GM10248 (cell line): Measurements from ENCODE around the gene AMBRA1.

Experiments
- CTCF ChIA-PET: fragments of 300-600 bp; sonication (Branson Sonifier 250); formaldehyde crosslinking; extraction: SDS; loops from one replicate; lab custom pipeline; 2021; ENCODE audit warnings: antibody characterized with exemption; lab: Yijun Ruan, JAX
- POLR2A ChIA-PET: fragments of 350-650 bp; sonication (Branson Sonifier 250); formaldehyde crosslinking; extraction: SDS; loops from one replicate; lab custom pipeline; 2020; ENCODE audit warnings: antibody characterized with exemption; lab: Yijun Ruan, JAX
- DNase-seq: peaks from one replicate; pipeline ENCODE4 v3.0.0; 2012; ENCODE audit errors: extremely low spot score
- TF ChIP-seq, protein P1 (sequence below): IDR thresholded peaks from 2 replicates; pipeline ENCODE4 v1.5.1; 2012; ENCODE audit warnings: mild to moderate bottlenecking, low read depth; ENCODE audit errors: extremely low read depth, missing control alignments, control extremely low read depth

The AMBRA1 gene

DNA sequence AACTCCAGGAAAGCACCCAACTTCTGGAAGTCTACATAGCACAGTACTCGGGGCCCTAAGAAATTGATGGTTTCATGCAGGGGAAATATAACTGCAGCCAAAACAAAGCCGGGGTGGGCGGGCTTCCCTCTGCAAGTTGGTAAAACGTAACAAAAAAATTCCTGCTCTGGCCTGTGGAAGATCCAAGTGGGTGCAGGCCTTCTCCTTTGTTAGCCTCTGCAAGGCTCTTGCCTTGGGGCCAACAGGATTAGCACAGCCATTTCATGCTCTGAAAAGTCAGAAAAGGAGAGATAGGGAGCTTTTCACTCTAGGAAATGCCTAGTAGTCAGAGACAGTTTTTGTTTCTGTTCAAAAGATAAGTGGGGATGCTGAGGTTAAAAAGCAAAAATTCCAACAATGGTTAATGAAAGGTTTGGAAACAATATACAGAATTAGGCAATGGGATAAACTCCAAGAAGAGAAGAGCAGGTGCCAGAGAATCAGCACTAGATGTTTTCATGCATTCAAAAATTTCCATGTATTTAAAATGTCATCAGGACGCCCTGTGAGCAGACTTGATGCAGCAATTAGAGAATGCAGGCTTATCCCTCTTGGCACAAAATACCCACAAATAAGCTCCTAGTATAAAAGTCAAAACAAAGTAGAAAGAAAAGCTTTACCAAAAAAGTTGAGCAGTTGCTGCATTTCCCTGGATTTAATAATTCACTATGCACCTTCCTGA lies 130.0 kb downstream of the AMBRA1 start:
- TF ChIP-seq, protein P1, sequence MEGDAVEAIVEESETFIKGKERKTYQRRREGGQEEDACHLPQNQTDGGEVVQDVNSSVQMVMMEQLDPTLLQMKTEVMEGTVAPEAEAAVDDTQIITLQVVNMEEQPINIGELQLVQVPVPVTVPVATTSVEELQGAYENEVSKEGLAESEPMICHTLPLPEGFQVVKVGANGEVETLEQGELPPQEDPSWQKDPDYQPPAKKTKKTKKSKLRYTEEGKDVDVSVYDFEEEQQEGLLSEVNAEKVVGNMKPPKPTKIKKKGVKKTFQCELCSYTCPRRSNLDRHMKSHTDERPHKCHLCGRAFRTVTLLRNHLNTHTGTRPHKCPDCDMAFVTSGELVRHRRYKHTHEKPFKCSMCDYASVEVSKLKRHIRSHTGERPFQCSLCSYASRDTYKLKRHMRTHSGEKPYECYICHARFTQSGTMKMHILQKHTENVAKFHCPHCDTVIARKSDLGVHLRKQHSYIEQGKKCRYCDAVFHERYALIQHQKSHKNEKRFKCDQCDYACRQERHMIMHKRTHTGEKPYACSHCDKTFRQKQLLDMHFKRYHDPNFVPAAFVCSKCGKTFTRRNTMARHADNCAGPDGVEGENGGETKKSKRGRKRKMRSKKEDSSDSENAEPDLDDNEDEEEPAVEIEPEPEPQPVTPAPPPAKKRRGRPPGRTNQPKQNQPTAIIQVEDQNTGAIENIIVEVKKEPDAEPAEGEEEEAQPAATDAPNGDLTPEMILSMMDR, result no peak

DNA sequence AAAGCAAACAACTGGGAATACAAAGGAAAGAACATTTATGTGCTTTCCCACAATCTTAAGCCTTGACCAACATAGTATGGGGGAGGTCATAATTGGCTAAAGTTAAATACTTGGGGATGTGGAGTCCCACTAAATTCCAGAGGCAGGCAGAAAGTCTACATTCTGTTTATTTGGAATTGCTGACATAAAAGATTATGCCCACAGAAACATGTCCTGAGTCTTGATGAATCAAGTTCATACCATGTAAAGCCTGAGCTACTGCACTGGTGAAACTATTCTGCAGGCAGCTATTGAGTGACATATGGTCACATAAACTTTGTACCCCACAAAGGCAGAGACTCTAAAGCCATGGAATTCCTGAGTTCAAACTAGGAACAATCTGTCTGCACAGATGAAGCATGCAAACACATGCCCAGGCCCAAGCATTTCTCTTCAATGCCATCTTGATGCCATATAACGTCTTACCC lies 132.3 kb downstream of the AMBRA1 start:
- no peak for DNase-seq
- TF ChIP-seq, protein P1, result no peak
- ChIA-PET CTCF (interaction anchor here (0.7 to 1.2 kb wide), 2 partner anchors 10 to 68 kb away, joined by 3 to 4 read pairs; no protein-coding TSS in a partner anchor), POLR2A (no interaction called here)

More for the DNA sequence above, 130.0 kb downstream of the AMBRA1 start:
- CTCF ChIA-PET, result no interaction called here
- POLR2A ChIA-PET, result no interaction called here
- no peak for DNase-seq

DNA sequence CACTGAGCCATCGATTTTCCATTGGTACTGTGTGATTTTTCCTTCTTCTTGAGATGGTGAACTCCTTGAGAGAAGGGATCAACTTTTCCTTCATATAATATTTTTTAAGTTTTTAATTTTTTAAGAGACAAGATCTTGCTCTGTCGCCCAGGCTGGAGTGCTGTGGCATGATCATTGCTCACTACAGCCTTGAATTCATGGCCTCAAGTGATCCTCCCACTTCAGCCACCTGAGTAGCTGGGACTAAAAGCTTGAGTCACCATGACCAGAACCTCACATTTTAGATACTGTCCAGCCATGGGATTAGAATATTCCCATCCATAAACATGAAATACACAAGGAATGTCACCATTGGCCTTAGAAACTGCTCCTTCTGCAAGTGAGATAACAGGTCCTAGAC lies 135.3 kb downstream of the AMBRA1 start:
- POLR2A ChIA-PET, result no interaction called here
- DNase-seq, result no peak
- CTCF ChIA-PET, result interaction anchor here (3.0 kb wide), 1 partner anchor 12 kb away, joined by 13 read pairs; no protein-coding TSS in a partner anchor
- TF ChIP-seq, protein P1, result no peak

DNA sequence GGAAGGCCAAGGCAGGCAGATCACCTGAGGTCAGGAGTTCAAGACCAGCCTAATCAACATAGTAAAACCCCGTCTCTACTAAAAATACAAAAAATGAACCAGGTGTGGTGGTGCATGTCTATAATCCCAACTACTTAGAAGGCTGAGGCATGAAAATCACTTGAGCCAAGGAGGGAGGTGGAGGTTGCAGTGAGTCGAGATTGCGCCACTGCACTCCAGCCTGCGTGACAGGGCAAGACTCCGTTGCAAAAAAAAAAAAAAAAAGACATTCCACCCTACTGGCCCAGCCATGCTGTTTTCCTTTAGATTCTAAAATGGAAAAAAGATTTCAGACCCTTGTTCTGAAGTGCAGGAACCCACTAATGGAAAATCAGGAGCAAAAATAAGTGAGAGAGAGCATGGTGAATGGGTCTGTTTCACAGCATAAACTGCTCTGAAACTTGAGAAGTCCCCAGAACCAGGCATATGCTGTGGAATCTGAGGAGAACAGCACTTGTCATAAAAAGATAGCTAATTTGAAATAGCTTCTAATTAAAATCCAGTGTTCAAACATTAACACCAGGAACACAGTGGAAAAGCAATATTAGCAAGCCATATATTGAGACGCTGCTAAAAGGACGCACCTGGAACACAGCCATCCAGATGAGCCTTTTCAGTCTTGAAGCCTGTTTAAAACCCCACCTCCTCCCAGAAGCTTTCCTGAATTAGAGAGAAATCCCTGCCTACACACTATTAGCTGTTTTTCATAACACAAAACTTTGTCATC lies 136.0 kb downstream of the AMBRA1 start:
- ChIA-PET POLR2A (no interaction called here), CTCF (interaction anchor here (1.0 to 3.0 kb wide), 2 partner anchors 12 to 24 kb away, joined by 3 to 13 read pairs; no protein-coding TSS in a partner anchor)
- TF ChIP-seq, protein P1, result no peak
- DNase-seq, result no peak

DNA sequence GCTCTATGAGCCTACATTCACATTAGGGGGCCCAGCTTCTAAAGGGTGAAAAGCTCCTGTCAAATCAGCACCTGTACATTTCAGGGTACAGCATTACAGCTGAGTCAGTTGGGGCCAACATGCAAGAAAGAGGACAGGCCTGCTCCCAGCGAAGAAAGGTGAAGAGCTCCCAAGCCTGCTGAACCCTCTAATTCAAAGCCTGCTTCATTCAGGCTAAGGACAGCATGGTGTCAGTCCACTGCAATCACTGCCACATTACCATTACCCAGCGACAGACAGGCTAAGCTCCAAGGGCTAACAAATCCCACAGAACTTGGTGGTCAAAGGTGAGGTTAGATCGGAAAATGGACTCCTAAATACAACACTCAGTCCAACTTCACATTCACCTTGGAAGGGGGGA lies 136.8 kb downstream of the AMBRA1 start:
- TF ChIP-seq, protein P1, result no peak
- CTCF ChIA-PET, result interaction anchor here (0.9 to 3.0 kb wide), 4 partner anchors 11 to 34 kb away, joined by 3 to 13 read pairs (median 4); no protein-coding TSS in a partner anchor
- DNase-seq, result no peak
- POLR2A ChIA-PET, result no interaction called here

DNA sequence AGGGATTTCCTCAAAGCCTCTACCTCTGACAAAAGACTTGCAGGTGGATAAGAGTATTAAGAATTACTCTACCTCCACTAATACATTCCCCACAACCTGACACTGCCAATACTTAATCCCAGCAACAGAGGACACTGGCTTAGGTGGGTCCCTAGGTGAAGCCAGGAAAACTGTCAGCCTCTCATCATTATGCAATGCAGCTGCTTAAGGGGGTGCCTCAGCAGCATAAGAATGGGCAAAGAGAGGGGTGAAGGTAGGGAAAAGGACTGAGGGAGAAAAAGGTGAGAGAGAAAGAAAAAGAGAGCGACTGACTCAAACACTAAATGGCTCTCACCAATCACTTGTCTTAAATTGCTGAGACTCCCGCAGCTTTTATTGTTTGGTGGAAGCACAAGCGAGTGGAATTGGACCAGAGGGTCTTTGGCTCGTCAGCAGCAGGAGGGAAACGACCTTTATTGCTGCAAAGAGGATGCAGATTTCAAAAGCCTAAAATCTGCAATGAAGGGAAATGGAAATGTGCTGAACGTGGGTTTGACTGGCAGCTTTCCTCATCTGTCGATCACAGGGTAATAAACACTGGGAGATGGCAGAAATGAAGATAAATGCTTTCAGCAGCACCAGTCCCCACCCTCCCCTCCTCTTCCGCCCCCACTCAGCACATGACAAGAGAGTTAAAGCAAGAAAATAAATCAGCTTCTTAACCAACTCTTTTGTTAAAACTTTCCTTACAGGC lies 137.4 kb downstream of the AMBRA1 start:
- ChIA-PET CTCF (interaction anchor here (0.9 to 3.0 kb wide), 4 partner anchors 10 to 35 kb away, joined by 3 to 13 read pairs (median 4); no protein-coding TSS in a partner anchor), POLR2A (no interaction called here)
- no peak for DNase-seq
- TF ChIP-seq, protein P1, result no peak
